ENCODE measurements around the gene SMG6.

GRCh38 chr17:2202996-2203575 is 100.5 kb downstream of the SMG6 start:
- TF ChIP-seq CTCF (IDR thresholded peaks at IDR 0.05; ENCODE audit: low read depth, low read length) (no peak), POLR2A (IDR thresholded peaks at IDR 0.05; ENCODE audit: extremely low read depth, insufficient read length) (no peak), MYC (IDR thresholded peaks at IDR 0.05; ENCODE audit: low read depth, low read length) (no peak)
- TF ChIP-seq, protein P1, sequence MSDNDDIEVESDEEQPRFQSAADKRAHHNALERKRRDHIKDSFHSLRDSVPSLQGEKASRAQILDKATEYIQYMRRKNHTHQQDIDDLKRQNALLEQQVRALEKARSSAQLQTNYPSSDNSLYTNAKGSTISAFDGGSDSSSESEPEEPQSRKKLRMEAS (IDR thresholded peaks at IDR 0.05; ENCODE audit: low read depth, low read length), result no peak
